Body of pancreas (tissue), 4 donors: ENCODE measurements around the gene KCNJ6.

Experiments used
- POLR2A ChIP-seq, 3 donors: fragments of 450-650 bp; IDR thresholded peaks; one replicate each; pipeline ENCODE4 v1.6.1; 2016; ENCODE audit warnings: antibody characterized with exemption in 3 of 3, mild to moderate bottlenecking in 2 of 3
- TF ChIP-seq, protein P1 (sequence below), 7 experiments: fragments of 450-650 bp in 4 of 7; fragments of 200-600 bp in 3 of 7; sonication (generic) in 3 of 7; IDR thresholded peaks; one replicate each; pipeline ENCODE4 v1.5.1; 2016 to 2019; ENCODE audit warnings: antibody characterized with exemption in 7 of 7

DNA sequence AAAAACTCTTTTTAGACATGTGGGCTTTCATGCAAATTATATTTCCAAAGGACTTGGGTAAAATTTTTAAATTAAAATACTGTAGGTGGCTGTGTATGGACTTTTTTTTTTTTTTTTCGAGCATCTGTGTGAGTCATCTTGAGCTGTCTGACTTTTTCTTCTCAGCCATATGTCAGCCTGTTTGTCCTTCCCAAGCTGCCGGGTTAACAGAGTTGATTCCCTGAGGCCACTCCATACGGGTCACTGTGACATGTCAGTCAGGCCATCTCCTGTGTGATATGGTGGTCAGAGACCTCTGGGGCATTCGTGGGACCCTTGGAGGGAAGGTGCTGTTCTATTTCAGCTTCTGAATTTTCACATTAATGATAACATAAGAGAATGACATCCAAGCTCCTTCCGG lies 148.3 kb downstream of the KCNJ6 start:
- TF ChIP-seq POLR2A (IDR thresholded peaks at IDR 0.05): no peak
- TF ChIP-seq, protein P1, sequence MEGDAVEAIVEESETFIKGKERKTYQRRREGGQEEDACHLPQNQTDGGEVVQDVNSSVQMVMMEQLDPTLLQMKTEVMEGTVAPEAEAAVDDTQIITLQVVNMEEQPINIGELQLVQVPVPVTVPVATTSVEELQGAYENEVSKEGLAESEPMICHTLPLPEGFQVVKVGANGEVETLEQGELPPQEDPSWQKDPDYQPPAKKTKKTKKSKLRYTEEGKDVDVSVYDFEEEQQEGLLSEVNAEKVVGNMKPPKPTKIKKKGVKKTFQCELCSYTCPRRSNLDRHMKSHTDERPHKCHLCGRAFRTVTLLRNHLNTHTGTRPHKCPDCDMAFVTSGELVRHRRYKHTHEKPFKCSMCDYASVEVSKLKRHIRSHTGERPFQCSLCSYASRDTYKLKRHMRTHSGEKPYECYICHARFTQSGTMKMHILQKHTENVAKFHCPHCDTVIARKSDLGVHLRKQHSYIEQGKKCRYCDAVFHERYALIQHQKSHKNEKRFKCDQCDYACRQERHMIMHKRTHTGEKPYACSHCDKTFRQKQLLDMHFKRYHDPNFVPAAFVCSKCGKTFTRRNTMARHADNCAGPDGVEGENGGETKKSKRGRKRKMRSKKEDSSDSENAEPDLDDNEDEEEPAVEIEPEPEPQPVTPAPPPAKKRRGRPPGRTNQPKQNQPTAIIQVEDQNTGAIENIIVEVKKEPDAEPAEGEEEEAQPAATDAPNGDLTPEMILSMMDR (IDR thresholded peaks at IDR 0.05): no peak
